ENCODE data around the gene USP10. TPM values are rescaled to one million over a fixed set of nuclear protein-coding genes. Genes with fewer than 3 reads are reported as not detected.

USP10 gene
- total RNA-seq, 4 donors from 2014 or later, result 61.1 to 103 (median 74.4) TPM

GRCh38 chr16:84699147-84699711 lies 571 bp upstream of the USP10 start:
- Histone ChIP-seq H3K27me3 (no peaks in the 10 kb centered on the region), H3K4me1 (peaks cover 16 to 20% of the 10 kb centered on the region in 2 donors), H3K4me3 (peak overlapping the region; percentile 67 to 79 (median 70)), H3K27ac (peak overlapping the region in 3 of 4 donors; percentile 78 to 92 (median 83)), H3K9me3 (no peaks in the 10 kb centered on the region), H3K36me3 (no peaks in the 10 kb centered on the region)
- DNase-seq (no peak), ATAC-seq (no peak)
- no peak for TF ChIP-seq POLR2A (IDR thresholded peaks at IDR 0.05)
- TF ChIP-seq, protein P1, sequence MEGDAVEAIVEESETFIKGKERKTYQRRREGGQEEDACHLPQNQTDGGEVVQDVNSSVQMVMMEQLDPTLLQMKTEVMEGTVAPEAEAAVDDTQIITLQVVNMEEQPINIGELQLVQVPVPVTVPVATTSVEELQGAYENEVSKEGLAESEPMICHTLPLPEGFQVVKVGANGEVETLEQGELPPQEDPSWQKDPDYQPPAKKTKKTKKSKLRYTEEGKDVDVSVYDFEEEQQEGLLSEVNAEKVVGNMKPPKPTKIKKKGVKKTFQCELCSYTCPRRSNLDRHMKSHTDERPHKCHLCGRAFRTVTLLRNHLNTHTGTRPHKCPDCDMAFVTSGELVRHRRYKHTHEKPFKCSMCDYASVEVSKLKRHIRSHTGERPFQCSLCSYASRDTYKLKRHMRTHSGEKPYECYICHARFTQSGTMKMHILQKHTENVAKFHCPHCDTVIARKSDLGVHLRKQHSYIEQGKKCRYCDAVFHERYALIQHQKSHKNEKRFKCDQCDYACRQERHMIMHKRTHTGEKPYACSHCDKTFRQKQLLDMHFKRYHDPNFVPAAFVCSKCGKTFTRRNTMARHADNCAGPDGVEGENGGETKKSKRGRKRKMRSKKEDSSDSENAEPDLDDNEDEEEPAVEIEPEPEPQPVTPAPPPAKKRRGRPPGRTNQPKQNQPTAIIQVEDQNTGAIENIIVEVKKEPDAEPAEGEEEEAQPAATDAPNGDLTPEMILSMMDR (IDR thresholded peaks at IDR 0.05 in 4 of 5, conservative IDR thresholded peaks at IDR 0.05 in 1 of 5), result no peak
- in situ Hi-C loops (cut with MboI; ENCODE audit: low sequenced_read_pairs in 4 of 4), result no loop called here
- intact Hi-C loops (cut with DNase I; ENCODE audit: low total_unique reads), result no loop called here

- in situ Hi-C loops (cut with MboI; ENCODE audit: low sequenced_read_pairs in 4 of 4), result no loop called here
- TF ChIP-seq POLR2A (IDR thresholded peaks at IDR 0.05), result no peak
- DNase-seq, result no peak
These were observed 873 bp downstream of the USP10 start for GRCh38 chr16:84700446-84701300.

DNA sequence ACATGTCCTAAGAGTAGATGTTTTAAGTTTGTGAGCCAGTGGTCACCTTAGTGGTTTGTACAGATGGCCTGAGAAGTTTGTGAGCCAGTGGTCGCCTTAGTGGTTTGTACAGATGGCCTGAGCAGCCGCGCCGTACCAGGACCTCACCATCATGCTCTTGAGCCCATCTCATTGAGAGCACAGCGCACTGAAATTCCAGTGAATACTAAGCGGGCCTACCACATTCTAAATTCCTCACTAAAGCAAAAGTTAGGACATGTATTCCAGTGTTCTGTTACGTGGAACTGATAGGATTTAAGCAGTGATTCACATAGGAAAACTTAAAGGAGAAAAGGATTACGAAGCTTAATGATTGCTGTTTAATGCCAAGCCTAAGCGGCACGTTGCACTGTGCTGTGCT lies 3.9 kb downstream of the USP10 start:
- intact Hi-C loops (cut with DNase I; ENCODE audit: low total_unique reads) (no loop called here), in situ Hi-C loops (cut with MboI; ENCODE audit: low sequenced_read_pairs in 4 of 4) (no loop called here)
- H3K4me1 ChIP-seq, result peaks cover 25 to 34% of the 10 kb centered on the region in 2 donors
- H3K9me3 ChIP-seq, result no peaks in the 10 kb centered on the region
- DNase-seq, result no peak
- TF ChIP-seq, protein P1 (IDR thresholded peaks at IDR 0.05 in 4 of 5, conservative IDR thresholded peaks at IDR 0.05 in 1 of 5), result no peak
- no peak for TF ChIP-seq POLR2A (IDR thresholded peaks at IDR 0.05)
- no peaks in the 10 kb centered on the region for H3K36me3 ChIP-seq
- no peak overlapping the region for H3K27ac ChIP-seq
- no peaks in the 10 kb centered on the region for H3K27me3 ChIP-seq
- no peak overlapping the region for H3K4me3 ChIP-seq
- ATAC-seq, result no peak

More at GRCh38 chr16:84700446-84701300, 873 bp downstream of the USP10 start:
- no peaks in the 10 kb centered on the region for H3K27me3 ChIP-seq
- ATAC-seq, result peak; percentile 56 to 58
- no peaks in the 10 kb centered on the region for H3K36me3 ChIP-seq
- H3K27ac ChIP-seq, result peak overlapping the region; percentile 75 to 92 (median 80)
- intact Hi-C loops (cut with DNase I; ENCODE audit: low total_unique reads), result no loop called here
- H3K4me3 ChIP-seq, result peak overlapping the region; percentile 67 to 79 (median 70)
- H3K9me3 ChIP-seq, result no peaks in the 10 kb centered on the region
- peaks cover 21 to 28% of the 10 kb centered on the region in 2 donors for H3K4me1 ChIP-seq

DNA sequence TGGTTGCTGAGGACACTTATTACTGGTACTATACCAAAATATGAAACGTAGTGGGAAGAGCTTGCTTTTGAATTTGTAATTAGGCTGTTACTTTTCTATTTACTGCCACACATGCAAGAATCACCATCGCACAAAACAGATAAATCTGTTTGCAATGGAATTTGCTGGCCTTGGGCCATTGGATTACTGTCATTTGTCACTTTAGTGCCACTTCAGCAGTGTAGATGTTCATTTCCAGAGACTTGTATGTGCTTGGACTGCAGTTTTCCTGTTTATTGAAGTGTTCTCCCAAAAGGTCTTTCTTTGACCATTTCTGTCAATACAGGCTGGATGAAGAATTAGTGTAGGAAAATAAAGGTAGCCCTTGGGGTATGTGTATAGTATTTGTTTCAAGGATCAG lies 4.5 kb downstream of the USP10 start:
- no peak overlapping the region for H3K4me3 ChIP-seq
- H3K4me1 ChIP-seq, result peaks cover 23 to 35% of the 10 kb centered on the region in 2 donors
- H3K9me3 ChIP-seq, result no peaks in the 10 kb centered on the region
- no peak overlapping the region for H3K27ac ChIP-seq
- no peaks in the 10 kb centered on the region for H3K27me3 ChIP-seq
- TF ChIP-seq POLR2A (IDR thresholded peaks at IDR 0.05), result no peak
- TF ChIP-seq, protein P1 (IDR thresholded peaks at IDR 0.05 in 4 of 5, conservative IDR thresholded peaks at IDR 0.05 in 1 of 5), result no peak
- in situ Hi-C loops (cut with MboI; ENCODE audit: low sequenced_read_pairs in 4 of 4), result no loop called here
- no peaks in the 10 kb centered on the region for H3K36me3 ChIP-seq
- intact Hi-C loops (cut with DNase I; ENCODE audit: low total_unique reads), result no loop called here
- DNase-seq (no peak), ATAC-seq (no peak)

- H3K4me1 ChIP-seq, result peaks cover 32 to 46% of the 10 kb centered on the region in 2 donors
- in situ Hi-C loops (cut with MboI; ENCODE audit: low sequenced_read_pairs in 4 of 4), result no loop called here
- no peak for DNase-seq
These were observed 7.1 kb downstream of the USP10 start for GRCh38 chr16:84706856-84707255.

More at GRCh38 chr16:84706856-84707255, 7.1 kb downstream of the USP10 start:
- Histone ChIP-seq H3K36me3 (no peaks in the 10 kb centered on the region), H3K27ac (no peak overlapping the region), H3K27me3 (no peaks in the 10 kb centered on the region), H3K9me3 (no peaks in the 10 kb centered on the region), H3K4me3 (no peak overlapping the region)
- TF ChIP-seq, protein P1 (IDR thresholded peaks at IDR 0.05 in 4 of 5, conservative IDR thresholded peaks at IDR 0.05 in 1 of 5), result no peak
- TF ChIP-seq POLR2A (IDR thresholded peaks at IDR 0.05), result no peak
- no peak for ATAC-seq
- intact Hi-C loops (cut with DNase I; ENCODE audit: low total_unique reads), result no loop called here
